GM12875 (cell line): ENCODE measurements around the gene PPP3CA.

Experiments
- H3K4me3 ChIP-seq: one replicate; pipeline ENCODE4 v1.5.1; 2011; ENCODE audit warnings: low read depth, low read length, control low read depth
- TF ChIP-seq, protein P1 (sequence below): IDR thresholded peaks from 2 replicates; pipeline ENCODE4 v1.5.1; 2011; ENCODE audit warnings: low read depth, mild to moderate bottlenecking, control low read depth, inconsistent platforms, low read length, moderate library complexity, borderline replicate concordance; ENCODE audit not compliant: insufficient read depth

The PPP3CA gene

DNA sequence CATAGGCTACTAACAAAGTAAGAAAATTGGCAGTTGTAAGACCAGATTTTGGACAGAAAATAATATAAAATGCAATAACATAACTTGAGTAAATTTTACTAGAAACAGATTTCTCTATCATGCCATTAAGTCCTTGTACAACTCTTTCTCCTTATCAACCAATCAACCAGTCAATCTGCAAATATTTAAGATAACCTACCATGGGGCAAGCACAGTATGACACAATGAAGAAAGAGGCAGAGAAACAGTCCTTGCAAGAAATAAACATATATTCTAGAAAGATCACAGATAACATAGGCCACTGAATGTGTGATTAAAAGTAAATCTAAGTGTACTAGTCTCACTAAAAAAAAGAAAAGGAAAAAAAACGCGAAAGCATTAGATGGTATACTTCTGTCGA, 194.8 kb downstream of the PPP3CA start:
- H3K4me3 ChIP-seq = no peak overlapping the region
- TF ChIP-seq, protein P1, sequence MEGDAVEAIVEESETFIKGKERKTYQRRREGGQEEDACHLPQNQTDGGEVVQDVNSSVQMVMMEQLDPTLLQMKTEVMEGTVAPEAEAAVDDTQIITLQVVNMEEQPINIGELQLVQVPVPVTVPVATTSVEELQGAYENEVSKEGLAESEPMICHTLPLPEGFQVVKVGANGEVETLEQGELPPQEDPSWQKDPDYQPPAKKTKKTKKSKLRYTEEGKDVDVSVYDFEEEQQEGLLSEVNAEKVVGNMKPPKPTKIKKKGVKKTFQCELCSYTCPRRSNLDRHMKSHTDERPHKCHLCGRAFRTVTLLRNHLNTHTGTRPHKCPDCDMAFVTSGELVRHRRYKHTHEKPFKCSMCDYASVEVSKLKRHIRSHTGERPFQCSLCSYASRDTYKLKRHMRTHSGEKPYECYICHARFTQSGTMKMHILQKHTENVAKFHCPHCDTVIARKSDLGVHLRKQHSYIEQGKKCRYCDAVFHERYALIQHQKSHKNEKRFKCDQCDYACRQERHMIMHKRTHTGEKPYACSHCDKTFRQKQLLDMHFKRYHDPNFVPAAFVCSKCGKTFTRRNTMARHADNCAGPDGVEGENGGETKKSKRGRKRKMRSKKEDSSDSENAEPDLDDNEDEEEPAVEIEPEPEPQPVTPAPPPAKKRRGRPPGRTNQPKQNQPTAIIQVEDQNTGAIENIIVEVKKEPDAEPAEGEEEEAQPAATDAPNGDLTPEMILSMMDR = no peak

DNA sequence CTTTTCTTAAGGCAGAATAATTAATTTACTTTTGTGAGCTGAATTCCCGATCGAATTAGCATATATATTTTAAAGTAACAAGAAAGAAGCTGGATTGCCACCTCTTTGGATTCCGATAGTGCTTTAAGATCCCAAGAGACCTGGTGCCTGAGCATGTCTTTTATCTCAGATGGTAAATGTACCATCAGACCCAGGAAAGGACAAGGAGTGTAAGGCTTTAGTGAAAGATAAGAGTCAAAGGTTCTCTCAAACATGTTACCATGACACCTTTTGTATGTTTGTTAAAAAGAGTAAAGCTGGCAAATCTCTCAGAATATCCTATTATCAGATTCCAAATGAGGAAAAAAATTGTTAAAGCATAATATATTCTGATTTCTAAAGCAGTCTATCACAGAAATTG, 198.8 kb downstream of the PPP3CA start:
- no peak overlapping the region for H3K4me3 ChIP-seq
- TF ChIP-seq, protein P1 = no peak

- no peak overlapping the region for H3K4me3 ChIP-seq
- TF ChIP-seq, protein P1 = no peak
These were observed 200.0 kb downstream of the PPP3CA start for GRCh38 chr4:101147283-101147682.

DNA sequence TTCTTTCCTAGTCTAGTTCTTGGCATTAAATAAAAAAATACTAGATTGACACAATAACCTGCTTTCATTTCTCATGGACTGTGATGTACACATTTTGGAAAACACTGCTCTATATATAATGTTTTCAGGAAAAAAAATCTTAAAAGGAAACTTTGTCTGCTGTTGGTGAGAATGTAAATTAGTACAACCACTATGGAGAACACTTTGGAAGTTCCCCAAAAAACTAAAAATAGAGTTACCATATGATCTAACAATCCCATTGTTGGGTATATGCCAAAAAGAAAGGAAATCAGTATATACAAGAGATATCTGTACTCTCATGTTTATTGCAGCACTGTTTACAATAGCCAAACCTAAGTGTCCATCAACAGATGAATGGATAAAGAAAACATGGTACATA, 202.3 kb downstream of the PPP3CA start:
- TF ChIP-seq, protein P1 = no peak
- no peak overlapping the region for H3K4me3 ChIP-seq

DNA sequence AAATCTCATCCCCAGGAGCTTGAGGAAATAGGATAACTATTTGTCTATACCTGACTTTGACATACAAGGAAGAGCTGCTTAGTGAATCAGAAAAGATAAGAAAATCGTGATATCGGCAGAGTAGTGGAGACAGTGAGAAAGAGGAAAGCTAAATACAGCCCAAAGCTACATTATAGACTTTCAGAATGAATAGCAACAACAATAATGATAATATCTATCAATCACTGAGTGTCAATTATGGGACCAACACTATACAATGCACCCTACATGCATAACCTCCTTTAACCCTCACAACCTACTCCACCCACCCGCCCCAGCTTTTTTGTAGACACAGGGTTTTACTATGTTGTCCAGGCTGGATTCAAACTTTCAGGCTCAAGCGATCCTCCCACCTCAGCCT, 205.1 kb downstream of the PPP3CA start:
- TF ChIP-seq, protein P1 = no peak
- no peak overlapping the region for H3K4me3 ChIP-seq

DNA sequence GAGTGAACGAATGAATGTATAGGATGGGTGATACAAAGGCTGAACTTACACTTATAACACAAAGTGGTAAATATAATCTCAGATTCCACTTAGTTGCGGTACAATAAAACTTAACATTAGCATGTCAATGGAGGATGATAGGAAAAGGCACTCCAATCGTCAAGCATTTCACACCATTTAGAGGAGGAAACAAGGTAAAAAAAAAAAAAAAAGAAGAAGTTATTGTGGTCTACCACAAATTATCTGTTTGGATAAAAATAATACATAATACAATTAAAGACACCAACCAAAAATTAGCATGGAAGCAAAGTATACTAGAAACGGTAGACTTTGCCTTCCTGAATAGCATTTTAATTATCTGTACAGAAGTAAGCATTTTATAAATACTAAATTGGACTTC, 205.5 kb downstream of the PPP3CA start:
- TF ChIP-seq, protein P1 = no peak
- H3K4me3 ChIP-seq = no peak overlapping the region

DNA sequence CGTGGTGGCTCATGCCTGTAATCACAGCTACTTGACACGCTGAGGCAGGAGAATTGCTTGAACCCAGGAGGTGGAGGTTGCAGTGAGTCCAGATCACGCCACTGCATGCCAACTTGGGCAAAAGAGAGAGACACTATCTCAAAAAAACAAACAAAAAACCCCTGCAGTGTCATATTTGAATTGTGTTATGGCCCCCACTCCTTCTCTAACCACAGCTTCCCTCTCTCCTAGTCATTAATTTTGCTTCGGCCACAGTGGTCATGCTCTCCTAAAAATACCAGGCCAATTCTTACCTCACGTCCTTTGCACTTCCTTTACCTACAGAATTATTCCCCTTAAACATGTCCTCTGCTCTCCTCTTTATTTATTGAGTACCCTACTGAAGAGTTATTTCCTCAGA, 206.1 kb downstream of the PPP3CA start:
- TF ChIP-seq, protein P1 = no peak
- H3K4me3 ChIP-seq = no peak overlapping the region
